Islet precursor cell (in vitro differentiated cells): ENCODE results near the gene ITPRID1.

Source experiments
- DNase-seq: peaks from one replicate; pipeline ENCODE4 v3.0.0-alpha.2; 2018

The ITPRID1 gene

GRCh38 chr7:31707089-31707488 is 193.2 kb downstream of the ITPRID1 start:
- no peak for DNase-seq
